Activated naive CD8-positive, alpha-beta T cell (primary cell): Measurements from ENCODE around the gene ATAD2B.

ENCODE experiments used
- H3K27ac Mint-ChIP-seq: one replicate; pipeline ENCODE4 v1.8.0; 2021; ENCODE audit warnings: mixed read lengths
- H3K27me3 Mint-ChIP-seq: one replicate; pipeline ENCODE4 v1.8.0; 2021; ENCODE audit warnings: mixed read lengths
- H3K36me3 Mint-ChIP-seq: one replicate; pipeline ENCODE4 v1.8.0; 2021; ENCODE audit warnings: mixed read lengths
- H3K4me1 Mint-ChIP-seq: one replicate; pipeline ENCODE4 v1.8.0; 2021; ENCODE audit warnings: low read depth, mixed read lengths
- H3K4me3 Mint-ChIP-seq: one replicate; pipeline ENCODE4 v1.8.0; 2021; ENCODE audit warnings: mild to moderate bottlenecking, mixed read lengths
- H3K9me3 Mint-ChIP-seq: one replicate; pipeline ENCODE4 v1.8.0; 2021; ENCODE audit warnings: low read depth, mixed read lengths

ATAD2B gene

GRCh38 chr2:23769364-23769763, 157.6 kb downstream of the ATAD2B start:
- Mint-ChIP-seq H3K4me1 (no peaks in the 10 kb centered on the region), H3K4me3 (no peak overlapping the region), H3K27me3 (no peaks in the 10 kb centered on the region), H3K9me3 (no peaks in the 10 kb centered on the region), H3K36me3 (peaks cover 26% of the 10 kb centered on the region), H3K27ac (no peak overlapping the region)

- no peaks in the 10 kb centered on the region for H3K9me3 Mint-ChIP-seq
- H3K27ac Mint-ChIP-seq = no peak overlapping the region
- H3K4me3 Mint-ChIP-seq = no peak overlapping the region
Observed at GRCh38 chr2:23767876-23768621, 158.9 kb downstream of the ATAD2B start.

GRCh38 chr2:23762141-23762540, 164.8 kb downstream of the ATAD2B start:
- H3K4me3 Mint-ChIP-seq = no peak overlapping the region
- no peaks in the 10 kb centered on the region for H3K9me3 Mint-ChIP-seq

More at GRCh38 chr2:23767876-23768621, 158.9 kb downstream of the ATAD2B start:
- peaks cover 26% of the 10 kb centered on the region for H3K36me3 Mint-ChIP-seq
- peaks cover 1% of the 10 kb centered on the region for H3K4me1 Mint-ChIP-seq
- no peaks in the 10 kb centered on the region for H3K27me3 Mint-ChIP-seq

DNA sequence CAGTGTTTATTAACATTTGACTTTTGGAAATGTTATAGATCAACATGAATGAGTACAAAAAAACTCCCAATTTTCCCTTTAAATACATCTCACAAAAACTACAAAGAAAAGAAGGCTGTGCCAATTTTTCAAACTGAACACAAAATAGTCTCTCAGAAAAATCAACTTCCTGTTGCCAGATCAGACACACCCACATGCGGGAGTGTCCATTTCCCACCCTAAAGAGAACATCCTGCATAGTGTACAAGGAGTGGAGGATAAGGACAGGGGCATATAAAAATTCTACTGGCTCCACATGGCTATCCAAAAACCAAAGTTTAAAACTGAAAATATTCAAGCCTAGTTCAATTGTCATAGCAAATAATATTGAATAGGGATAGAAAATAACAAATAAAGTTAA, 165.3 kb downstream of the ATAD2B start:
- H3K9me3 Mint-ChIP-seq = no peaks in the 10 kb centered on the region
- H3K27me3 Mint-ChIP-seq = no peaks in the 10 kb centered on the region
- no peak overlapping the region for H3K27ac Mint-ChIP-seq
- peaks cover 18% of the 10 kb centered on the region for H3K4me1 Mint-ChIP-seq
- peaks cover 29% of the 10 kb centered on the region for H3K36me3 Mint-ChIP-seq
- H3K4me3 Mint-ChIP-seq = no peak overlapping the region

More at GRCh38 chr2:23762141-23762540, 164.8 kb downstream of the ATAD2B start:
- H3K4me1 Mint-ChIP-seq = peaks cover 18% of the 10 kb centered on the region
- peaks cover 26% of the 10 kb centered on the region for H3K36me3 Mint-ChIP-seq
- H3K27me3 Mint-ChIP-seq = no peaks in the 10 kb centered on the region
- no peak overlapping the region for H3K27ac Mint-ChIP-seq

GRCh38 chr2:23760736-23761135, 166.2 kb downstream of the ATAD2B start:
- H3K36me3 Mint-ChIP-seq = peaks cover 32% of the 10 kb centered on the region
- no peak overlapping the region for H3K27ac Mint-ChIP-seq

GRCh38 chr2:23757686-23758433, 169.1 kb downstream of the ATAD2B start:
- no peaks in the 10 kb centered on the region for H3K27me3 Mint-ChIP-seq
- no peaks in the 10 kb centered on the region for H3K9me3 Mint-ChIP-seq
- no peak overlapping the region for H3K4me3 Mint-ChIP-seq
- no peak overlapping the region for H3K27ac Mint-ChIP-seq
- H3K36me3 Mint-ChIP-seq = peaks cover 35% of the 10 kb centered on the region
- peaks cover 15% of the 10 kb centered on the region for H3K4me1 Mint-ChIP-seq

More at GRCh38 chr2:23760736-23761135, 166.2 kb downstream of the ATAD2B start:
- no peaks in the 10 kb centered on the region for H3K9me3 Mint-ChIP-seq
- no peaks in the 10 kb centered on the region for H3K27me3 Mint-ChIP-seq
- no peak overlapping the region for H3K4me3 Mint-ChIP-seq
- peaks cover 18% of the 10 kb centered on the region for H3K4me1 Mint-ChIP-seq

DNA sequence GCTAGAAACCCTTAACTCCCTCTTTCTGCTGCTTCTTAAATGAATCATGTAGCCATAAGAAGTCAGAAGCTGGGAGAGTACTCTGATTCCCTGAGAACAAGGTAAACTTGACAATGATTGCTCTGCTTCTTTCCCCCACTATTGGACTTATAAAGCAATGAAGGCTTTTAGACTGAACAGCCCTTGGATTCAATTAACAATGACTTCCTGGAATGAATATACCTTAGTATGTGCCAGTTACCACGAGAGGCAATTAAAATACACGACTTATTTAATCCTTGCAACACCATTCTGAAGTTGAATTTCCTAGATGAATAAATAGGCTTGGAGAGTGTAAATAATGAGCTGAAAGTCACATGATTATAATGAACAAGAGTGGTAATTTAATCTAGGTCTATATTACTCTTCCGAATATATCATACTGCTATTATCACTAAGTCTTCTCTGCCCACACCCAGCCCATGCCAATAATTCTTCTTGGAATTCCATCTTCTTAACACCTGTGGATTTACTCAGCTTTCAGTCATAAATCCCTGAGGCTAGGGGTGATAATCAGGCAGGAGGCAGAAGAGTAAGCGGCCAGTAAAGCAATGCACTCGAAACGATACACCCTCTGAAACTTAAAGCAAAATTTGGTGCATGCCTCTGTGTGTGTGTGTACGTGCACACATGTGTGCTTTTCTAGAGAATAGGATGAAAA, 170.2 kb downstream of the ATAD2B start:
- Mint-ChIP-seq H3K4me1 (peaks cover 7% of the 10 kb centered on the region), H3K36me3 (peaks cover 33% of the 10 kb centered on the region), H3K4me3 (no peak overlapping the region), H3K27me3 (no peaks in the 10 kb centered on the region), H3K9me3 (no peaks in the 10 kb centered on the region), H3K27ac (no peak overlapping the region)

DNA sequence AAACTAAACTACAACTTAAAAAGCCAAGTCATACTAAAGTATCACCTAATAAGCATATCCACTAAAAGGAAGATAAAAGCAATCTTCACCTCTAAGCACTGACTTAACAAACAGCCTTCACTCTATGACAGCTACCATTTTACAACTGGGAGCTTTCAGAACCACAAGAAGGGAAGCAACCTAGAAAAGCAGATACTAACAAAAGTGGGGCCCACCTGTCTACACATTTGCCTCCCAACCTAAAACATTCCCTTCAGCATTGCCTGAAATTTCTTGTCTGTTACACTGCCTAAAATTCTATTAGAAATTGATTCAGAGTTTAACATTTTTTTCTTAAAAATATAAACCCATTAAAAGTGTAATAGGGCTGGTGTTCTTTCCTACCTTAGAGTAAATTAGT, 172.0 kb downstream of the ATAD2B start:
- H3K4me3 Mint-ChIP-seq = no peak overlapping the region

DNA sequence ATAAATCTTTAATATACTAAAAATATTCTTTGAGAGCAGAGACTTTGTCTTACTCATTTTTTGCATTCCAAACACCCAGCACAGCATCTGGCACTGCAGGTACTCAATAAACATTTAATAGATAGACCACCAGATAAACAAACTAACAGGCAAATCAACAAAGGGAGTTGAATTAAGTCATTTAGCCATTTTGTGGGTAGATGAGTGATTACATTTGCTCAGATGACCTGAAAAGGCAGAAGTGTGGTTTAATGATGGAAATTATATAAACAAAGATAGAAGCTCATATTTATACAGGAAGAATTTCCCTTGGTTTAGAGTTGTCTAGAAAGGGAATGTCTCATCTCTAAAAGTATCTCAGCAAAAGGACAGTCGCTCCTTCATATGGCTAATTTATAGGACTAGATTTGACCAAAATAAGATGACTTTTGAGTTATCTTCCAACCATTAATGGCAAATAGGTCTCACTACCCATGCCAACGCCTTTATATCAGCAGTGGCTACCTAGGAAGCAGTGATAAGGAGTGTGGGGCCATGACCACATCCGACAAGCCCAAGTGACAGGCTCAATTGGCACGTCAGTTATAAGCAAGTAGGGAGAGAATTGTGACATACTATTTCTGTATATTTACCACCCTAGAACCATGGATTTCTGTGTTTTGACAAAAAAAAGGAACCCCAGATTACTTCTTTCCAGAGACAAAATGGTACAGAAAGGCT, 173.5 kb downstream of the ATAD2B start:
- H3K9me3 Mint-ChIP-seq = no peaks in the 10 kb centered on the region
- H3K27me3 Mint-ChIP-seq = no peaks in the 10 kb centered on the region
- peaks cover 2% of the 10 kb centered on the region for H3K4me1 Mint-ChIP-seq
- no peak overlapping the region for H3K4me3 Mint-ChIP-seq
- H3K36me3 Mint-ChIP-seq = peaks cover 37% of the 10 kb centered on the region
- H3K27ac Mint-ChIP-seq = no peak overlapping the region

More for the DNA sequence above, 172.0 kb downstream of the ATAD2B start:
- H3K4me1 Mint-ChIP-seq = peaks cover 2% of the 10 kb centered on the region
- H3K27me3 Mint-ChIP-seq = no peaks in the 10 kb centered on the region
- peaks cover 37% of the 10 kb centered on the region for H3K36me3 Mint-ChIP-seq
- no peaks in the 10 kb centered on the region for H3K9me3 Mint-ChIP-seq
- H3K27ac Mint-ChIP-seq = no peak overlapping the region

GRCh38 chr2:23751747-23752265, 175.1 kb downstream of the ATAD2B start:
- no peak overlapping the region for H3K4me3 Mint-ChIP-seq

GRCh38 chr2:23746141-23746863, 180.6 kb downstream of the ATAD2B start:
- Mint-ChIP-seq H3K27ac (peak overlapping the region; percentile 54), H3K4me1 (no peaks in the 10 kb centered on the region), H3K36me3 (peaks cover 10% of the 10 kb centered on the region), H3K4me3 (no peak overlapping the region), H3K9me3 (no peaks in the 10 kb centered on the region), H3K27me3 (no peaks in the 10 kb centered on the region)

More at GRCh38 chr2:23751747-23752265, 175.1 kb downstream of the ATAD2B start:
- no peaks in the 10 kb centered on the region for H3K4me1 Mint-ChIP-seq
- peaks cover 24% of the 10 kb centered on the region for H3K36me3 Mint-ChIP-seq
- H3K27ac Mint-ChIP-seq = no peak overlapping the region
- no peaks in the 10 kb centered on the region for H3K9me3 Mint-ChIP-seq
- no peaks in the 10 kb centered on the region for H3K27me3 Mint-ChIP-seq

GRCh38 chr2:23745726-23746105, 181.2 kb downstream of the ATAD2B start:
- H3K36me3 Mint-ChIP-seq = peaks cover 12% of the 10 kb centered on the region
- H3K4me1 Mint-ChIP-seq = no peaks in the 10 kb centered on the region
- H3K27ac Mint-ChIP-seq = no peak overlapping the region
- no peaks in the 10 kb centered on the region for H3K9me3 Mint-ChIP-seq
- H3K27me3 Mint-ChIP-seq = no peaks in the 10 kb centered on the region
- H3K4me3 Mint-ChIP-seq = no peak overlapping the region

GRCh38 chr2:23745068-23745725, 181.7 kb downstream of the ATAD2B start:
- Mint-ChIP-seq H3K4me1 (no peaks in the 10 kb centered on the region), H3K36me3 (peaks cover 10% of the 10 kb centered on the region), H3K4me3 (no peak overlapping the region), H3K27ac (no peak overlapping the region), H3K9me3 (no peaks in the 10 kb centered on the region), H3K27me3 (no peaks in the 10 kb centered on the region)
